Fibroblast of skin of left biceps (primary cell): ENCODE results near the gene KCNK10.
"Not testable (repeated sequence)": the region's sequence is repeated elsewhere in the genome, so short reads cannot be mapped to it uniquely, and the experiment has no call there.

Experiments used
- DNase-seq, 2 experiments: peaks; one replicate each; pipeline ENCODE4 v3.0.0-alpha.2; 2013; ENCODE audit warnings: low read depth in 2 of 2

The KCNK10 gene

GRCh38 chr14:88270776-88271175, 52.3 kb downstream of the KCNK10 start:
- no peak for DNase-seq

DNA sequence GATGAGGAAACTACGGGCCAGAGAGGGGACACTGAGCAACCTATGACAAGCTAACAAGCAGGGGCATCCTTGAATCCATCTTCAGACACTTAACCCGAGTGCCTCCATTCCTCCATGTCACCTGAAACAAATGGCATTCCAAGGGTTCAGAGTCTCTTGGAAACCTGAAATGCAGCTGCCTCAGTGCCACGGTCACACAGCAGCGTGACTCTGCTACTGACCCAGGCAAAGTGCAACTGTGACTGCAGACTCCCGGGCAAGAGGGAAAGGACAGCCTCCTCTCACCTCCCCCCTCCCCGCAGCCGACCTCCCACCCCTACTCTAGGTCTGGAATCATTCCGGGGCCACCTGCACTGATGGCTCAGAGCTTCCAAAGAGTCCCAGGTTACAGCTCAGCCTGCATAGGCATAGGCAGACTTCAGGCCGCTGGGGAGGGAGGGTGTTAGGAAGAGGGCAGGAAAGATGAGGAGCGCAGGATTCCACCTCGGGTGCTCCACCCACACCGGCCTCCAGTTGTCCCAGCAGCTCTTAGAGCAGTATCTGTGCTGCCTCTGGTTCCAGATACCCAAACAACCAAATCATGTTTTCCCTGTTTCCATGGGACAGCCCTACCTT, 53.2 kb downstream of the KCNK10 start:
- no peak for DNase-seq

DNA sequence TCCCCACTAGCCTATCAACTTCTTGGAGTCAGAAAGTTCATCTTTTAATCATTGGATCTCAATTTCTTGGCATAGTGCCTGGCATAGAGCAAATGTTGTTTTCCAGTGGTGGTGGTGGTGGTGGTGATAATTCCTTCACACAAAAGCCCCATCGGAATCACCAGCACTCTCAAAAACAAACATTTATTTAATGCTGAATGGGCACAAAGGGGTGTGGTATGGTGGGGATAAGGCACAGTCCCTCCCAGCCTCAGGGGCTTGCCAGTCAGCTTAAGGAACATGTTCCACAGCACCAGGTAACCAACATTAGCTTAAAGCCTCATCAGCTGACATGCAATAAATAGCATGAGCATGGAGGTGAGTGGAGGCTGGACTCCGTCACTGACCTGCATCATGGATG, 56.6 kb downstream of the KCNK10 start:
- no peak for DNase-seq

- no peak for DNase-seq
Observed at GRCh38 chr14:88264116-88264515, 59.0 kb downstream of the KCNK10 start.

GRCh38 chr14:88261302-88261701, 61.8 kb downstream of the KCNK10 start:
- DNase-seq: not testable (repeated sequence)

GRCh38 chr14:88258021-88258420, 65.0 kb downstream of the KCNK10 start:
- no peak for DNase-seq

- no peak for DNase-seq
Observed at GRCh38 chr14:88256997-88257950, 65.8 kb downstream of the KCNK10 start.

- no peak for DNase-seq
Observed at GRCh38 chr14:88255798-88256197, 67.3 kb downstream of the KCNK10 start.

DNA sequence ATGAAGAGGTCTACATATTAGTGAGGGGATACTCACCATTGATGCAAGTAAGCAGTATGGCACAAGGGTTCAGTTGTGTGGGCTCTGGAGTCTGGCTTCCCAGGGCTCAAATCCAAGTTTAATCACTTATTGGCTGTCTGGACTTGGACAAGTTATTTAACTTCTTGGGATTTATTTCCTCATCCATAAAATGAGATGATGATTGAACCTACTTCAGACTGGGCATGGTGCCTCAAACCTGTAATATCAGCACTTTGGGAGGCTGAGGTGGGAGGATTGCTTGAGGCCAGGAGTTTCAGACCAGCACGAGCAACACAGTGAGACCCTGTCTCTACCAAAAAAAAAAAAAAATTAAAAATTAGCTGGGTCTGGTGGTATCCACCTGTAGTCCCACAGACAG, 67.9 kb downstream of the KCNK10 start:
- DNase-seq: no peak

DNA sequence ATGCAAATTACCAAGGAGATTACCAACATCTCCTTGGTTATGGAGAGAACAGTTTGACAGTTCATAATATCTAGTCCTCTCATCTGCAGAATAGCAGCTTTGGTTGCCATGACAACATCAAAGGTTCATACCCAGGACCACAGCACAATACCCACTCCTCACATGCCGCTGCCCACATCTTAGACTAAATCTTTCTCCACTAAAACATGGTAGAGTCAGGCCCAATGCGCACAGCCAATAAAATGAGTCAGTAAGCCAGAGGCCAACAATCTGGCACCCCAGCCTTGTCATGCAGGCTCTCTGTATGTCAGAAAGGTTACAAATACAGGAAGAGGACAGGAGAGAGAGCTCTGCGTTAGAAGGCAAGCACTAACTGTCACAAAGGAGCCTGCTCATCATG, 70.6 kb downstream of the KCNK10 start:
- DNase-seq: no peak

DNA sequence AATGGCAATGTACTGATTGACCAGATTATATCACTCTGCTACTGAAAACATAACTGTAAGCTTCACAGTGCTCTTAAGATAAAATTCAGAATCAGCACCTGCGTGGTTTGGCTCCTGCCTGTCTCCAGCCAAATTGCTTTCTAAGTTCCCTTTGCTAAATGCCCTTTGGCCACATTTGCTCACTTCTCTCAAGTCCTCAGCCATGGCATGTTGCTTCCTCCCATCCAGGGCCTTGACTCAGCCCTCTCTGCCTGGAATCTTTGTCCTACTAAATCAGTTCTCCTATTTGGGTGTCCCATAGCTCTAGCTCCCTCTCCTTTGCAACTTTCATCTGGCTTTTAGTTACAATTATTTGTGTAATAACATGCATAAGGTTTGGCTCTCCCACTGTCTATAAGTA, 71.4 kb downstream of the KCNK10 start:
- no peak for DNase-seq

DNA sequence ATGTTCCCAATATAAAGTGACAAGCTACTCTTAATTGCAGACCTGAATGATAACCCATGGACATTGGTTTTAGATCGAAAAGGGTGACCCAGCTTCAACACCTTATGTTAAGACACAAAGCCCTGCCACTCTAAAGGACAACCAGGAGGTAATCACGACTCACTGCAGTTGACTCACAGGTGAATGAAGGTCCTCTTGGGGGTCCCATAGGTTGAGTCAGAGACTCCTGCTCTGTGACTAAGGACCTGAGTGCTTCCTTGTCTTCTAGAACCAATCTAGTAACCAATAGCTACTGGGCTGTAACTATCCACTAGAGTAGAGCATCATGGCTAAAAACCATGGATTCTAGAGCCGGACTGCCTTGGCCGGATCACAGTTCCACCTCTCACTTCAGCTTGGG, 73.8 kb downstream of the KCNK10 start:
- DNase-seq: no peak

GRCh38 chr14:88248606-88249005, 74.5 kb downstream of the KCNK10 start:
- no peak for DNase-seq

- DNase-seq: no peak
Observed at GRCh38 chr14:88247228-88247627, 75.8 kb downstream of the KCNK10 start.

GRCh38 chr14:88245321-88245720, 77.7 kb downstream of the KCNK10 start:
- no peak for DNase-seq

DNA sequence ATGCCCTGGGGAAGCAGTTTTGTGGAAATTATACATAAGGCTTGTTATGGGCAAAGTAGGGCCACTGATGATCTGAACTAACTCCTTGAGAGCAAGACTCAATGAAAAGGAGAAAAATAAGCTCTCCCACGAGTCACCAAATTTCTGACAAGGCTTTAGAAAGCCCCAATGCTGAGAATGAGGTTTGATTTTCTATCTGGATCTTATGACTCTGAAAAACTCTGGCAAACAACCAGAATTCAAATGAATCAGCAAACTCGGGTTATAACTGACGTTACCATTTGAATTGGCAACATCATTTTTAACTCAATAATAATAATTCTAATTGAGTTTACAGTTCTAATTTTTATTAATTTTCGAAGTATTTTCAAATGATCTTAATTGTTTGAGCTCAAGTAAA, 79.1 kb downstream of the KCNK10 start:
- no peak for DNase-seq

- DNase-seq: no peak
Observed at GRCh38 chr14:88242446-88242845, 80.6 kb downstream of the KCNK10 start.

DNA sequence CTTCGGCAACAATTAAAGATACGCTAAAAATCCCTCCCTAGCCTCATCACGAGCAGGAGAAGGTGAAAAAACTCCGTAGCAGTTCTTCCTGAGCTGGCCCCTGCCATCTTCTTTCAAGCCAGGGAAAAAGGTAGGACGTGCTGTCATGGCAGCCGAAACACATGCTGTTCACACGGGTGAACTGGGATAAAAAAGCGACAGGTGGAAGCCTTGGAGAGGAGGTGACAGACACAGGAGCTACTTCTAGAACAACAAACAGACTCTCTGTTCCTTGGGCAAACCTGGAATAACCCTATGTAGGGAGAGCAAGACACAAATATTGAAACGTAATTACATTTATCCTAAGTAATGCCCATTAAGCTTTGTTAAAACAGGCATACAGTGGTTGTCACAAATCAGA, 81.3 kb downstream of the KCNK10 start:
- no peak for DNase-seq

DNA sequence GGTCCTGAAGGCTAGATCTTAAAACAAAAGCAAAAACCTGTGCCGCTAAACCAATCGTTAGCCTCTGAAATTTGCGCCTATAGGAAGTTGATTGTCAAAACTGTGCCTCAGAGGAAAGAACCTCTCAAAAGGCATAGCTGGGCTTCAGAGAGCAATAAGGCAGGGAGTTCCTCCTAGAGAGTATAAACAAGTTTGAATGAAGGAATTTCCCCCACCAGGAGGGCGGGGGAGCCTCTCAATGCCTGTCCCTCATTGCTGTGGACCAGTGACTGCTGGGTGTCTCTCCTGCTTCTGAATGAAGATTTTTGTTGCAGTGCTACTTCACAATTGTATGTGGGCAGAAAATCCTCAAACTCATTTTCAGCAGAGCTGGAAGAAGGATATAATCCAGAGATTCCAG, 88.6 kb downstream of the KCNK10 start:
- no peak for DNase-seq

- no peak for DNase-seq
Observed at GRCh38 chr14:88233915-88234314, 89.2 kb downstream of the KCNK10 start.

GRCh38 chr14:88232771-88233170, 90.3 kb downstream of the KCNK10 start:
- DNase-seq: no peak

GRCh38 chr14:88231603-88232002, 91.5 kb downstream of the KCNK10 start:
- DNase-seq: no peak

GRCh38 chr14:88229428-88229827, 93.6 kb downstream of the KCNK10 start:
- DNase-seq: no peak
